CD14-positive monocyte (primary cell): ENCODE results near the gene EYS. TPM values are rescaled to one million over a fixed set of nuclear protein-coding genes. Genes with fewer than 3 reads are reported as not detected.

Experiments
- DNase-seq, 3 donors: peaks; one replicate each; pipeline ENCODE4 v3.0.0-alpha.2; 2011 to 2022
- H2AFZ ChIP-seq: 2 replicates; pipeline ENCODE4 v1.6.0; 2012; ENCODE audit warnings: mild to moderate bottlenecking, low read depth, low read length, inconsistent platforms; ENCODE audit not compliant: insufficient read depth, poor library complexity, severe bottlenecking
- H3K27ac ChIP-seq, 2 donors: 1 replicate in 1 of 2; 2 replicates in 1 of 2; pipeline ENCODE4 v1.5.1; 2012 to 2013; ENCODE audit warnings: low read length in 2 of 2, control low read depth in 1 of 2, inconsistent platforms in 1 of 2, low read depth in 1 of 2, mild to moderate bottlenecking in 1 of 2
- H3K27me3 ChIP-seq, 2 donors: one replicate each; pipeline versions ENCODE4 v1.6.0 to v1.6.1; 2011 to 2013; ENCODE audit warnings: low read length in 2 of 2; ENCODE audit not compliant: control insufficient read depth in 2 of 2, insufficient read depth in 2 of 2
- H3K36me3 ChIP-seq, 2 donors: replicated peaks in 1 of 2; 1 replicate in 1 of 2; 2 replicates in 1 of 2; pipeline versions ENCODE4 v1.5.1 to v1.6.1; 2012 to 2013; ENCODE audit warnings: low read length in 2 of 2, control low read depth in 1 of 2, inconsistent platforms in 1 of 2, mild to moderate bottlenecking in 1 of 2; ENCODE audit not compliant: insufficient read depth in 2 of 2, control insufficient read depth in 1 of 2
- H3K4me1 ChIP-seq, 2 donors: 1 replicate in 1 of 2; 2 replicates in 1 of 2; pipeline versions ENCODE4 v1.5.1 to v1.6.1; 2012 to 2013; ENCODE audit warnings: low read length in 2 of 2, control low read depth in 1 of 2, inconsistent platforms in 1 of 2, mild to moderate bottlenecking in 1 of 2, moderate library complexity in 1 of 2; ENCODE audit not compliant: insufficient read depth in 2 of 2, control insufficient read depth in 1 of 2
- H3K4me2 ChIP-seq: replicated peaks from 2 replicates; pipeline ENCODE3; 2012; ENCODE audit warnings: low read length, moderate library complexity, mild to moderate bottlenecking; ENCODE audit not compliant: poor library complexity, severe bottlenecking; ENCODE audit errors: extremely low read depth
- H3K4me3 ChIP-seq, 3 experiments: fragments of 200-600 bp in 1 of 3; sonication (generic) in 1 of 3; replicated peaks in 1 of 3; 1 replicate in 2 of 3; 2 replicates in 1 of 3; pipeline ENCODE4 v1.5.1; 2011 to 2013; ENCODE audit warnings: low read length in 3 of 3, mild to moderate bottlenecking in 3 of 3, control low read depth in 2 of 3, low read depth in 2 of 3, inconsistent platforms in 1 of 3, moderate library complexity in 1 of 3
- H3K79me2 ChIP-seq: 2 replicates; pipeline ENCODE4 v1.6.0; 2012; ENCODE audit warnings: mild to moderate bottlenecking, control low read depth, inconsistent platforms, low read length, moderate library complexity; ENCODE audit not compliant: insufficient read depth
- H3K9ac ChIP-seq: 2 replicates; pipeline ENCODE4 v1.6.0; 2017; ENCODE audit warnings: low read length, mild to moderate bottlenecking; ENCODE audit not compliant: insufficient read depth, poor library complexity, severe bottlenecking
- H3K9me3 ChIP-seq, 2 donors: replicated peaks in 1 of 2; 1 replicate in 1 of 2; 2 replicates in 1 of 2; pipeline versions ENCODE4 v1.5.1 to v1.6.1; 2012 to 2013; ENCODE audit warnings: low read length in 2 of 2, control low read depth in 1 of 2; ENCODE audit not compliant: control insufficient read depth in 1 of 2, insufficient read depth in 1 of 2
- H4K20me1 ChIP-seq: 2 replicates; pipeline ENCODE4 v1.6.0; 2012; ENCODE audit warnings: mild to moderate bottlenecking, low read length, control low read depth, moderate library complexity; ENCODE audit not compliant: insufficient read depth
- H3K27ac Mint-ChIP-seq, 7 donors: one replicate each; pipeline ENCODE4 v1.8.0; 2020; ENCODE audit warnings: mild to moderate bottlenecking in 7 of 7, mixed read lengths in 7 of 7, moderate library complexity in 6 of 7, inconsistent platforms in 2 of 7
- H3K27me3 Mint-ChIP-seq, 3 donors: one replicate each; pipeline ENCODE4 v1.8.0; 2021 to 2022; ENCODE audit warnings: low read depth in 3 of 3, mild to moderate bottlenecking in 3 of 3, mixed read lengths in 3 of 3, moderate library complexity in 3 of 3, inconsistent platforms in 1 of 3
- H3K36me3 Mint-ChIP-seq, 2 donors: one replicate each; pipeline ENCODE4 v1.8.0; 2020; ENCODE audit warnings: mixed read lengths in 2 of 2, inconsistent platforms in 1 of 2, mild to moderate bottlenecking in 1 of 2
- H3K4me1 Mint-ChIP-seq: one replicate; pipeline ENCODE4 v1.8.0; 2020; ENCODE audit warnings: mild to moderate bottlenecking, mixed read lengths
- H3K4me3 Mint-ChIP-seq, 2 donors: one replicate each; pipeline ENCODE4 v1.8.0; 2020; ENCODE audit warnings: mild to moderate bottlenecking in 2 of 2, mixed read lengths in 2 of 2, moderate library complexity in 1 of 2
- H3K9me3 Mint-ChIP-seq, 7 donors: one replicate each; pipeline ENCODE4 v1.8.0; 2020 to 2022; ENCODE audit warnings: mixed read lengths in 7 of 7, mild to moderate bottlenecking in 6 of 7, moderate library complexity in 6 of 7, inconsistent platforms in 2 of 7
- CTCF ChIP-seq: fragments of 200-600 bp; IDR thresholded peaks from one replicate; pipeline ENCODE4 v1.8.0; 2022; ENCODE audit warnings: antibody characterized with exemption, mild to moderate bottlenecking
- WGBS: methylation state at CpG from one replicate; pipeline ENCODE4 v1.1.5; 2013; ENCODE audit warnings: missing lambda C conversion rate; ENCODE audit not compliant: insufficient coverage; 5-methylcytosine and 5-hydroxymethylcytosine counted together
- intact Hi-C, 2 donors: fragments of 100-400 bp; cut with micrococcal nuclease; formaldehyde crosslinking; loops; one replicate each; pipeline versions ENCODE4 v1.15.0 to v1.15.1; 2023
- polyA plus RNA-seq, 3 donors: library from polyadenylated mRNA; depleted of rRNA in 1 of 3; unstranded in 2 of 3; stranded (reverse) in 1 of 3; fragments of 300-500 nt in 2 of 3; fragments of >200 nt in 1 of 3; fragmentation: Illumina TruSeq in 2 of 3; gene quantifications; 1 replicate in 2 of 3; 2 replicates in 1 of 3; pipeline ENCODE4 v1.2.3, GENCODE V29; 2012 to 2021

The EYS gene
- polyA plus RNA-seq, 3 donors: 0.01 to 0.03 TPM; not detected in 1

- H3K4me1 ChIP-seq: no peaks in the 10 kb centered on the region
- H3K9me3 ChIP-seq: no peaks in the 10 kb centered on the region
- Mint-ChIP-seq H3K36me3 (no peaks in the 10 kb centered on the region), H3K9me3 (peaks cover 0 to 5% (median 1%) of the 10 kb centered on the region in 7 donors), H3K4me1 (no peaks in the 10 kb centered on the region), H3K4me3 (no peak overlapping the region), H3K27ac (no peak overlapping the region), H3K27me3 (no peaks in the 10 kb centered on the region)
- no peaks in the 10 kb centered on the region for H4K20me1 ChIP-seq
- no peak overlapping the region for H3K9ac ChIP-seq
- 0% methylated on average over 1 of the region's 2 CpGs for WGBS
- no peak overlapping the region for H3K4me2 ChIP-seq
- no peak overlapping the region for H3K4me3 ChIP-seq
- H3K27me3 ChIP-seq: no peaks in the 10 kb centered on the region
- intact Hi-C loops: no loop called here
- no peak for TF ChIP-seq CTCF
- H2AFZ ChIP-seq: no peak overlapping the region
- no peaks in the 10 kb centered on the region for H3K79me2 ChIP-seq
- no peak overlapping the region for H3K27ac ChIP-seq
- no peaks in the 10 kb centered on the region for H3K36me3 ChIP-seq
- DNase-seq: no peak
Measured at GRCh38 chr6:64712606-64713005, 994.4 kb downstream of the EYS start.

GRCh38 chr6:64703922-64704321 lies 1003.1 kb downstream of the EYS start:
- TF ChIP-seq CTCF: no peak
- Mint-ChIP-seq H3K4me3 (no peak overlapping the region), H3K36me3 (no peaks in the 10 kb centered on the region)

More at GRCh38 chr6:64703922-64704321, 1003.1 kb downstream of the EYS start:
- Histone ChIP-seq H3K4me2 (no peak overlapping the region), H3K36me3 (no peaks in the 10 kb centered on the region), H3K9me3 (no peaks in the 10 kb centered on the region), H3K27ac (no peak overlapping the region), H3K9ac (no peak overlapping the region), H2AFZ (no peak overlapping the region), H3K4me1 (no peaks in the 10 kb centered on the region), H3K27me3 (no peaks in the 10 kb centered on the region), H4K20me1 (no peaks in the 10 kb centered on the region), H3K4me3 (no peak overlapping the region), H3K79me2 (no peaks in the 10 kb centered on the region)
- H3K9me3 Mint-ChIP-seq: peaks cover 0 to 4% (median 2%) of the 10 kb centered on the region in 7 donors
- no peaks in the 10 kb centered on the region for H3K4me1 Mint-ChIP-seq
- WGBS: no CpG with 5 or more reads among the region's 2 CpGs
- H3K27me3 Mint-ChIP-seq: no peaks in the 10 kb centered on the region
- DNase-seq: no peak
- no peak overlapping the region for H3K27ac Mint-ChIP-seq
- intact Hi-C loops: no loop called here
